GM23248 (cell line): ENCODE results near the gene CEACAM16. TPM values are rescaled to one million over a fixed set of nuclear protein-coding genes. Genes with fewer than 3 reads are reported as not detected.
"Not testable (repeated sequence)": the region's sequence is repeated elsewhere in the genome, so short reads cannot be mapped to it uniquely, and the experiment has no call there.

Experiments
- DNase-seq: peaks from one replicate; pipeline ENCODE4 v3.0.0-alpha.2; 2015
- H2AFZ ChIP-seq: fragments of 200-600 bp; sonication (generic); 2 replicates; pipeline ENCODE4 v1.6.1; 2016; ENCODE audit warnings: antibody characterized with exemption
- H3F3A ChIP-seq: fragments of 200-600 bp; sonication (generic); 2 replicates; pipeline ENCODE4 v1.6.1; 2016; ENCODE audit warnings: mild to moderate bottlenecking, antibody characterized with exemption, mixed run types; ENCODE audit not compliant: insufficient read depth
- H3K27ac ChIP-seq: fragments of 200-600 bp; sonication (generic); 2 replicates; pipeline ENCODE4 v1.5.1; 2016; ENCODE audit warnings: mild to moderate bottlenecking
- H3K27me3 ChIP-seq: fragments of 200-600 bp; sonication (generic); replicated peaks from 2 replicates; pipeline ENCODE4 v1.6.1; 2016; ENCODE audit warnings: mild to moderate bottlenecking; ENCODE audit not compliant: insufficient read depth
- H3K36me3 ChIP-seq: fragments of 200-600 bp; sonication (generic); 2 replicates; pipeline ENCODE4 v1.6.1; 2016; ENCODE audit warnings: low read depth, mild to moderate bottlenecking
- H3K4me1 ChIP-seq: fragments of 200-600 bp; sonication (generic); 2 replicates; pipeline ENCODE4 v1.6.1; 2016; ENCODE audit warnings: mild to moderate bottlenecking; ENCODE audit not compliant: insufficient read depth
- H3K4me2 ChIP-seq: fragments of 200-600 bp; sonication (generic); one replicate; pipeline ENCODE4 v1.6.1; 2016; ENCODE audit warnings: mild to moderate bottlenecking; ENCODE audit not compliant: unreplicated experiment
- H3K4me3 ChIP-seq: fragments of 200-600 bp; sonication (generic); 2 replicates; pipeline ENCODE4 v1.5.1; 2016; ENCODE audit warnings: mild to moderate bottlenecking
- H3K79me2 ChIP-seq: fragments of 200-600 bp; sonication (generic); 2 replicates; pipeline ENCODE4 v1.6.1; 2016; ENCODE audit warnings: mild to moderate bottlenecking; ENCODE audit not compliant: insufficient read depth
- H3K9ac ChIP-seq: fragments of 200-600 bp; sonication (generic); 2 replicates; pipeline ENCODE4 v1.6.1; 2016; ENCODE audit warnings: mild to moderate bottlenecking
- H3K9me2 ChIP-seq: fragments of 200-600 bp; sonication (generic); 2 replicates; pipeline ENCODE4 v1.6.1; 2016; ENCODE audit warnings: mixed run types, mild to moderate bottlenecking, moderate library complexity; ENCODE audit not compliant: insufficient read depth
- H3K9me3 ChIP-seq: fragments of 200-600 bp; sonication (generic); one replicate; pipeline ENCODE4 v1.6.1; 2017; ENCODE audit warnings: low read depth
- H4K20me1 ChIP-seq: fragments of 200-600 bp; sonication (generic); 2 replicates; pipeline ENCODE4 v1.6.0; 2016; ENCODE audit not compliant: insufficient read depth
- EZH2 ChIP-seq: fragments of 200-600 bp; sonication (generic); IDR thresholded peaks from 2 replicates; pipeline ENCODE4 v1.6.1; 2018; ENCODE audit warnings: antibody characterized with exemption, mild to moderate bottlenecking; ENCODE audit not compliant: insufficient read depth, poor library complexity, severe bottlenecking
- EZH2phosphoT487 ChIP-seq: fragments of 200-600 bp; sonication (generic); IDR thresholded peaks from 2 replicates; pipeline ENCODE4 v1.6.1; 2018; ENCODE audit warnings: antibody characterized with exemption, moderate library complexity, mild to moderate bottlenecking, low read depth; ENCODE audit not compliant: insufficient read depth
- WGBS, 2 experiments: methylation state at CpG; one replicate each; pipeline ENCODE4 v1.1.6; 2015 to 2017; ENCODE audit warnings: low lambda C conversion rate in 2 of 2, low coverage in 1 of 2; ENCODE audit errors: missing lambda C conversion rate in 2 of 2; 5-methylcytosine and 5-hydroxymethylcytosine counted together
- in situ Hi-C: fragments of 300-500 bp; cut with MboI; formaldehyde crosslinking; loops from 2 replicates; pipeline ENCODE4 v1.15.0; 2020
- polyA plus RNA-seq: library from polyadenylated mRNA; unstranded; fragments of >200 nt; fragmentation: Nextera tagmentation; extraction: Ambion mirVana; gene quantifications from 2 replicates; pipeline ENCODE4 v1.2.1, GENCODE V29; 2016
- total RNA-seq: library from RNA; depleted of rRNA; stranded (reverse); fragments of >200 nt; shearing (Covaris generic); gene quantifications from 2 replicates; pipeline ENCODE4 v1.2.3, GENCODE V29; 2014

The CEACAM16 gene
- total and polyA plus RNA-seq, 2 experiments from 2014 or later, result not detected

DNA sequence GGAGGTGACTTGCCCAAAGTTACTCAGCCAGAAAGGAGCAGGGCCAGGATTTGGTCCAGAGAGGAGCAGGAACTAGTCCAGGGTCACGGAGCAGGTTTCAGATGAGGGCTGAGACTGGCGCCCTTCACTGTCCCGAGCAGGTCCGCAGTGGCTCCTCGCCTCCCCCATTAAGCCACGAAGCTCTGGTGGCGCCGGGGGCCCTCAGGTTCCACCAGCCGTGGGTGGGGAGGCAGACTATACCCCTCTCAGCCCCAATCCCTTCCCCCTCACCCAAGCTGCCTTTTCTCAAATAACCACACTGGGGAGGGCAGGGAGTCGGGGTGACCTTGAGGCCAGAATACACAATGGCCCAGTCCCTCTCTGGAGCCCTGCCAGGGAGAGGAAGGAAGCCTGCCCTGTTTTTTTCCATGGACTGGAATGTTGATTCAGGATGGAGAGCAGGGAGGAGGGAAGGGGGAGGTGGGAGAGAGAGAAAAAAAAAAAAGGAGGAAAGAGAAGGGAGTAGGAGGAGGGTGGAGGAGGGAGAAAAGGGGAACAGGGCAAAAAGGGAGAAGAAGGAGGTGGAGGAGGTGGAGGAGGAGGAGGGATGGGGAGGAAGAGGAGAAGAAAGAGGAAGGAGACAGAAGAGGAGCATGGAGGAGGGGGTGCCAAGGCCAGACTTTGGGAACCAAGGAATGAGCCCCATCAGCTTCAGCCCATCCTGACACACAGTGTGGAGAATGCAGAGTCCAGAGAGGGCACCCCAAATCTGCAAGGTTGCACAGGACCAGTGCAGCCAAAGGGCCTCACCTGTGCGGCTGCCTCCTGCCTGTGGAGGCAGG is 19.7 kb downstream of the CEACAM16 start:
- no peaks in the 10 kb centered on the region for H3K79me2 ChIP-seq
- TF ChIP-seq EZH2 (no peak), EZH2phosphoT487 (no peak)
- H3K4me2 ChIP-seq, result no peak overlapping the region
- H3K36me3 ChIP-seq, result no peaks in the 10 kb centered on the region
- in situ Hi-C loops, result no loop called here
- no peaks in the 10 kb centered on the region for H3K27me3 ChIP-seq
- peaks cover 10% of the 10 kb centered on the region; the same call in 1 of the 2 replicates for H3K4me1 ChIP-seq
- H3K4me3 ChIP-seq, result no peak overlapping the region
- WGBS, 2 experiments, result 46 to 50% methylated on average over 10 to 11 of the region's 11 CpGs
- no peak for DNase-seq
- no peak overlapping the region for H3K27ac ChIP-seq
- H4K20me1 ChIP-seq, result no peaks in the 10 kb centered on the region
- no peaks in the 10 kb centered on the region for H3F3A ChIP-seq
- H3K9me3 ChIP-seq, result no peaks in the 10 kb centered on the region
- H3K9me2 ChIP-seq, result no peaks in the 10 kb centered on the region
- no peak overlapping the region for H3K9ac ChIP-seq
- peak overlapping the region; percentile 70 for H2AFZ ChIP-seq

DNA sequence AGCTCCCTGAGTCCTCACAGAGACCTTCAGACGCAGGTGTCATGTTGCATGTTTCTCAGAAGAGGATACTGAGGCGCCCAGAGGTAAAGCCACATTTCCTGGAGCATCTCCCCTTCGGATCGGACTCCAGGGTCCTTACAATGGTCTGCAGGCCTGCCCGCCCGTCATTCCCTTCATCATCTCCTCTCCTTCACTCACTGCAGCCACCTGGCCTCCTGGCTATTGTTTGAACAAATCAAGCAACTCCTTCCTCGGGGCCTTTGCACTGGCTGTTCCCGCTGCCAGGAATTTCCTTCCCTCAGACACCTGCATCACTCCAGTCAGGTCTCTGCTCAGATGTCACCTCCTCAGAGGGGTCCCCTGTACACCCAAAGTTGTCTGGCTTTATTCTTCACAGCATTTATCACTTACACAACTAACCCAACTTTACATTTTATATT is 20.3 kb downstream of the CEACAM16 start:
- no peak for TF ChIP-seq EZH2
- no peak for TF ChIP-seq EZH2phosphoT487
- 86 to 88% methylated on average over 8 of the region's 8 CpGs for WGBS, 2 experiments

DNA sequence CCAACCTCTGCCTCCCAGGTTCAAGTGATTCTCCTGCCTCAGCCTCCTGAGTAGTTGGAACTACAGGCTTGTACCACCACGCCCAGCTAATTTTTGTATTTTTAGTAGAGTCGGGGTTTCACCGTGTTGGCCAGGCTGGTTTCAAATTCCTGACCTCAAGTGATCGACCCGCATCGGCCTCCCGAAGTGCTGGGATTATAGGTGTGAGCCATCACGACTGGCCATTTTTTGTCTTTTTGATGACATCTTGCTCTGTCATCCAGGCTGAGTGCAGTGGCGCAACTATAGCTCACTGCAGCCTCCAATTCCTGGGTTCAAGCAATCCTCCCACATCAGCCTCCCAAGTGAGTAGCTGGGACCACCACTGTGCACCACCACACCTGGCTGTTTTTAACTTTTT is 21.4 kb downstream of the CEACAM16 start:
- H3K27me3 ChIP-seq, H3K9me2 ChIP-seq, H3K36me3 ChIP-seq, H2AFZ ChIP-seq, H3K79me2 ChIP-seq, H3K27ac ChIP-seq, H3F3A ChIP-seq, H3K9me3 ChIP-seq, DNase-seq, H3K4me3 ChIP-seq, H3K9ac ChIP-seq, H4K20me1 ChIP-seq, H3K4me2 ChIP-seq: not testable (repeated sequence)
- peaks cover 21% of the 10 kb centered on the region for H3K4me1 ChIP-seq
- WGBS, 2 experiments, result 95 to 96% methylated on average over 9 of the region's 9 CpGs
- in situ Hi-C loops, result loop anchor here (5.0 kb wide), 1 partner anchor 47 kb away; no protein-coding TSS in a partner anchor

More for the DNA sequence above, 20.3 kb downstream of the CEACAM16 start:
- Histone ChIP-seq H3K27ac (no peak overlapping the region), H2AFZ (no peak overlapping the region), H3K4me1 (peaks cover 13% of the 10 kb centered on the region), H3K36me3 (no peaks in the 10 kb centered on the region), H3K9ac (no peak overlapping the region), H3K27me3 (no peaks in the 10 kb centered on the region), H3K9me3 (no peaks in the 10 kb centered on the region), H3F3A (no peaks in the 10 kb centered on the region), H3K79me2 (no peaks in the 10 kb centered on the region), H4K20me1 (no peaks in the 10 kb centered on the region), H3K4me2 (no peak overlapping the region), H3K4me3 (no peak overlapping the region), H3K9me2 (no peaks in the 10 kb centered on the region)
- in situ Hi-C loops, result no loop called here
- no peak for DNase-seq

DNA sequence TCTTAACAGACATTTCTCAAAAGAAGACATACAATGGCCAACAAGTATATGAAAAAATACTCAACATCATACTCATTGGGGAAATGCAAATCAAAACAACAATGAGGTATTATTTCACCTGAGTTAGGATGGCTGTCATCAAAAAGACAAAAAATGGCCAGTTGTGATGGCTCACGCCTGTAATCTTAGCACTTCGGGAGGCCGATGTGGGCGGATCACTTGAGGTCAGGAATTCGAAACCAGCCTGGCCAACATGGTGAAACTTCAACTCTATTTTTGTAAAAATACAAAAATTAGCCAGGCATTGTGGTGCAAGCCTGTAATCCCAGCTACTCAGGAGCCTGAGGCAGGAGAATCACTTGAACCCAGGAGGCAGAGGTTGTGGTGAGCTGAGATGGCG is 22.0 kb downstream of the CEACAM16 start:
- Histone ChIP-seq H3K9me3 (no peaks in the 10 kb centered on the region), H3K4me3 (no peak overlapping the region), H3K79me2 (no peaks in the 10 kb centered on the region), H3K27me3 (no peaks in the 10 kb centered on the region), H3K9ac (no peak overlapping the region), H3K4me2 (no peak overlapping the region), H3K9me2 (no peaks in the 10 kb centered on the region), H2AFZ (no peak overlapping the region), H3K27ac (no peak overlapping the region), H3K36me3 (no peaks in the 10 kb centered on the region), H3K4me1 (peaks cover 21% of the 10 kb centered on the region), H4K20me1 (no peaks in the 10 kb centered on the region), H3F3A (no peaks in the 10 kb centered on the region)
- 92 to 93% methylated on average over 6 of the region's 6 CpGs for WGBS, 2 experiments
- DNase-seq, result no peak
- in situ Hi-C loops, result loop anchor here (5.0 kb wide), 1 partner anchor 46 kb away; no protein-coding TSS in a partner anchor
- no peak for TF ChIP-seq EZH2
- TF ChIP-seq EZH2phosphoT487, result no peak

DNA sequence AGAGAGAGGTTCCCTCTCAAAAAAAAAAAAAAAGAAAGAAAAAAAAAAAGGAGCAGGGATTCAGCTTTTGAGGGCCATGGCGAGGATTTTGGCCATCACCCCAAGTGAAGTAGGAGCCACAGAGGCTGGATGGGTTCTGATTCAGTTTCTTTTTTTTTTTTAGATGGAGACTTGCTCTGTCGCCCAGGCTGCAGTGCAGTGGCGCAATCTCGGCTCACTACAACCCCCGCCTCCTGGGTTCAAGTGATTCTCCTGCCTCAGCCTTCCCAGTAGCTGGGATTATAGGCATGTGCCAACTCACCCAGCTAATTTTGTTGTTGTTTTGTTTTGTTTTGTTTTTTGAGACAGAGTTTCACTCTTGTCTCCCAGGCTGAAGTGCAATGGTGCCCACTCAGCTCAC is 22.4 kb downstream of the CEACAM16 start:
- in situ Hi-C loops, result loop anchor here (5.0 kb wide), 1 partner anchor 46 kb away; no protein-coding TSS in a partner anchor

More for the DNA sequence above, 22.4 kb downstream of the CEACAM16 start:
- H3K27ac ChIP-seq, H3K27me3 ChIP-seq, H3K79me2 ChIP-seq, H3F3A ChIP-seq, H4K20me1 ChIP-seq, DNase-seq, H3K9ac ChIP-seq, H2AFZ ChIP-seq, H3K9me3 ChIP-seq, H3K36me3 ChIP-seq, H3K9me2 ChIP-seq, H3K4me3 ChIP-seq, H3K4me2 ChIP-seq: not testable (repeated sequence)
- peaks cover 21% of the 10 kb centered on the region for H3K4me1 ChIP-seq
- 70 to 75% methylated on average over 5 of the region's 5 CpGs for WGBS, 2 experiments
